ENCODE measurements around the gene CACNA2D3.

CACNA2D3 gene

DNA sequence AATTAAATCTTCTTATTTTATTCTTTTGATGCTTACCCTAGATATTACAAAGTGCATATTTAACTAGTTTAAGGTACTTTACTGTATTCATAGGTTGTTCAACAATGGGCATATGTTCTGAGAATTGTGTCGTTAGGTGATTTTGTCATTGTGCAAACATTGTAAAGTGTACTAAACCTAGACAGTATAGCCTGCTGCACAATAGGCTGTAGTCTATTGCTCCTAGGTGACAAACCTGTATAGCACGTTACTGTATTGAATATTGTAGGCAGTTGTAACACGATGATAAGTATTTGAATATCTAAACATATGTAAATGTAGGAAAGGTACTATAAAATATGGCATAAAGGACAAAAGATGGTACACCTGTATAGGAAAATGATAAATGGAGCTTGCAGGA lies 100.7 kb downstream of the CACNA2D3 start:
- DNase-seq = no peak

DNA sequence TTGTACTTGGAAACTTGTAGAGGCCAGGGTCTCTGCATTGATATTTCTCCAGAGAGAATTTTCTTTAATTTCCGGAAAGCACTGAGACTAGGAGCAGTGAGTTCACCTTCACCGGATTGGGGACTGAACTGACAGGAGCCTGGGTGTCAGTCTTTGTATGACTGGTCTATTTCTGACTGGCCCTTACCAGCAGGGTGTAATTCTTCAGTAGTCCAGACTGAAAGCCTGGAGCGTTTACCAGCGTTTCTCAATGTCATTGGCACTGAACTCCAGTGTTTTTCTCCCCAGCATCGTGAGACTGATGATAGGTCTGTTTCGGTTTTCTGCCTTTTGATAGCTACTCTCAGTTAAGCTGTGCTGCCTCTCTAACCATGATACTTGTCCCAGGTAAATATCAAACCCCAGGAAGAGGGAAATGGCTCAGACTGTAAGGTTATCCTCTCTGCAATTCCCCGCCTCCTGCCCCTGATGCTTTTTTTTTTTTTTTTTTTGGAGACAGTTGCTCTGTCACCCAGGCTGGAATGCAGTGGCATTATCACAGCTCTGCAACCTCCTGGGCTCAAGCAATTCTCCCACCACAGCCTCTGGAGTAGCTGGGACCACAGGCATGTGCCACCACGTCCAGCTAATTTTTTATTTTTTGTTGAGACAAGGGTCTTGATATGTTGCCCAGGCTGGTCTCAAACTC lies 103.6 kb downstream of the CACNA2D3 start:
- DNase-seq = no peak

DNA sequence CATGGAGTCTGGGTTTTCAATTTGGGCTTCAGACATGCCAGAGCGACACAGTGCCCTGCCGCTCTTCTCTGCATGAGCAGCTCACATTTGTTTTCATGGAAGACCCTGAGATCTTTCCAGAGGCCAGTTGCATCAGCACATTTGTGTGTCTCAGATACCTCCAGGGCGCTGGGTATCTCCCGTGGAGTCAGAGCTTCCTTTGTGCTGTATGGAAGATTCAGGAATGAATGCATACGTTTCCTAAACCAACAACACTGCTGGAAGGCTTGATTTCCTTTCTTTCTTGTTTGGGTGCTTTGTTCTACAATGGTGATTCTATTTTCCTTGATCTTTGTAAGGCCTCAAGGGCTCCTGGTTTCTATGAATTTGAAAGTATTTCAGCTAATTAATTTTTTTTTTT lies 106.5 kb downstream of the CACNA2D3 start:
- no peak for DNase-seq

DNA sequence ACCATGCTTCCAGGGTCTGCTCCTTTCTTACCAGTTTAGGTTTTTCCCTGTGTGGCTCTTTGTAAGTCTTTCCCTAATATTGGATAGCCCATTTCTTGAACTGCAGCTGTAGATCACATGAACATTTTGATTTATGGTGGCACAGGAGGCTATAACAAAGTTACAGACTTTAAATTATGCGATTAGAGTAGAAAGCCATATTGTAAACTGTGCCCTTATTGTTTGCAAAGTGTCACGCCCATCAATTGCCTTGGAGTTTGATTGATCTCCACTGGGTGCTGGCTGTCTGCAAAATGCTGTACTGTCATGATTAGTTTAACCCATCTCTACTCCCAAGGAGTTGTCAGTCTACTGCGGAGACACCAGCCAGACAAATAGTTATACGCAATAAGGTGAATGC lies 110.3 kb downstream of the CACNA2D3 start:
- no peak for DNase-seq

DNA sequence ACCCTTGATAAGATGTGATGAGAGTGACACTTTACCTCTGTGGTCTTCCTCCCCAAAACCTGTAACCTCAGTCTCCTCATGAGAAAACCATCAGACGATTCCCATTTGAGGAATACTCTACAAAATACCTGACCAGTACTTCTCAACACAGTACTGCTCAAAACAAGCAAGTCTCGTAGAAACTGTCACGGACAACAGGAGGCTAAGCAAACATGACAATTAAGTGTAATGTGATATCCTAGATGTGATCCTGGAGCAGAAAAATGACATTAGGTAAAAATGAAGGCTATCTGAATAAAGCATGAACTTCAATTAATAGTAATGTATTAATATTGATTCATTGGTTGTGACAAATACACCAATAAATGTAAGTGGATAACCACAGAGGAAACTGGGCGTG lies 113.6 kb downstream of the CACNA2D3 start:
- DNase-seq = no peak

DNA sequence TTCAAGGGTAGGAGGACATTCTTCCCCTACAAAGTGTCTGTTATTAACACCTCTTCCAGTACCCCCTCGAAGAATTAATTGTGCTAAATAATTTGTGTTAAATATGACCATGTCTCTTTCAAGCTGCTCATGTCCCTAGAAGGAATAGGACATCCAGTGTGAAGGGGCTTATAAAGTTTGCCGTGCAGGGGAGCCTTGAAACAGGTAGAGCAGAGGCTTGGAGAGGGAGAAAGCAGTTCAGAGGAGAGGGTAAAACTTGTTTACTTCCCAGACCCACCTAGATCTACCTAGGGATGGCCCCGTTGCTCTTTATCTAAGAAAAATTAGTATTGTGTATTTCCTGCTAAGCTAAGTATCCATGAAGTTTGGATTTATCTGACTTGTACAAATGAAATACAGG lies 114.8 kb downstream of the CACNA2D3 start:
- no peak for DNase-seq

DNA sequence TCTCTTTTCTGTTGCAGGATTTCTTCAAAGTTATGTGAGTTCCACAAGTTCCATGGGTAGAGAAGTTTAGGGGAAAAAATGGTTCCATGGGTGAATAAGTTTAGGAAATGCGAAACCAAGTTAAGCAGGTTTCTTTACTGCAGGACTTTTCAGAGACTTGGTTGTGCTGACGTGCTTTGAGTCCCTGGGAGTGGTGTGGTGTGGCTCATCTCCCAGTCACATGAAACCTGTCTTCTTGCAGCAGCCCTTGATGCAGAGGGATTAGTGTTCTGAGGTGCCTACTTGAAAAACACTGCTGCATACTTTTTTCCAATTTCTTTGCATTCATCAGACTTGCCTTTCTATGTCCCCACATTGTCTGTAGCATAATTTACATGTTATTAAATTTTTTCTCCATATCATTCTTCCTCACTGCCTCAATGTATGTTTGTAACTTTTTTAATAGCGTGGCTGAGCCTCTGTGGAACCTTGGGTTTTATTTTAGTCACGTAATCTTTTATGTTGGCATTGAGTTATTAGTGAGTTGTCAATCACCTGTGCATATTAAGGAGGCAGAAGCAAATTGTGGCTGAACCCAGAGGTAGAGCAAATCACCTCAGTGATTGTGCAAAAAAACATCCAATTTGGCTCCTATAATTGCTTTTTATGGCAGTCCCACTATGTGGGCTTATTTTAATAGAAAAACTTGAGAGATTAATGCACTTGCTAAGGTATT lies 115.6 kb downstream of the CACNA2D3 start:
- DNase-seq = no peak

DNA sequence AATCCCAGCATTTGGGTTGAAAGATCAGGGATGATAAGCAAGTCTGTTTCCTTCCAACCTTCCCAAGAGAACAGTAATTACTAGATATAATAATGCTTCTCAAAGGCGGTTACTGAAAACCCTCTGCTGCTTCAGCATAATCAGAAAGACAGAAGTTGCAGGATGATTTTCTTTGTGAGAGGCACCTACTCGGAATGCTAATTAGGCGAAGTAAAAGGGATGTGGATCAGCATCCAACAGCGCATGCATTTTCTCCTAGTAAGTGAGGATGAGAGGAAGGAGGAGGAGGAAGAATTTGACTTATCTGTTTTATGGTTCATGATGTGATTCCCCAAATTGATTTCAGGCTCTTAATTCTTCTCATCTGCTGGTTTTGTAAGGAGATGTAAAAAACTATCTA lies 118.0 kb downstream of the CACNA2D3 start:
- DNase-seq = no peak

DNA sequence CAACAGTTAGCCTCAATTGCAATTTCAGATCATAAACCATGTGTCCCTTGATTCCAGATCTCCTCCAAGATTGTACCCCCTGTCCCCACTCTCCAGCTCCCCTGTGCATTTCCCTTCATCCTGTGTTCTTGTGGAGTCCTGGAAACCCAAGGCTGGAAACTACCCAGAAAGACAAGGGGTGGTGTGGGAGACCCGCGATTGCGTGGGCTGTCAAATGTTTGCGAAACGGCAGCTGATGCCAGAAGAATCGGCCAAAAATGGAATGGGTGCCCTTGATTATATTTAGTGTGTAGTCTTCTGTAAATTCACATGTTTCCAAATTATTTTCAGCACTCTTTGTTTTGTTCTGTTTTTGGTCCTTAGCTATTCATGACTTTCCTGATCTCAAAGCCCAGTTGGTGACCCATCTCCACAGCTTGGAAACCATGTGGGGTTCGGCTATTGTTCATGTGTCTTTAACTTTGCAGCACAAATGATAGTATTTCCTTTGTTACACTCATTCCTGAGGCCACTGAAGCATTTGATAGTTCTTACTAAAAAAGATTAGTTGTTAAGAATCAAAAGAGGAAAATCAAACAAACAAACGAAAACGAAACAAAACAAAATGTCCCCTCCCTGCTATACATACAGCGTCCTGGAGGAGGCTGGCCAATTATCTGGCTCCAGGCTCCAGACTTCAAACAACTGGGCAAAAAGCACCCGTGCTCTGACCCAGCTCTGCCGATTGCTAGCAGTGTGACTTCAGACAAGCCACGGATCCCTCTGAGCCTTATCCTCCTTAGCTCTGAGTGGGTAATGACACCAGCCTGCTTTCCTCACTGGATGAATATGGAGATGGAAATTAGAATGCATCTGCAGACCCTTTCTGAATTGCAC lies 120.9 kb downstream of the CACNA2D3 start:
- DNase-seq = no peak

DNA sequence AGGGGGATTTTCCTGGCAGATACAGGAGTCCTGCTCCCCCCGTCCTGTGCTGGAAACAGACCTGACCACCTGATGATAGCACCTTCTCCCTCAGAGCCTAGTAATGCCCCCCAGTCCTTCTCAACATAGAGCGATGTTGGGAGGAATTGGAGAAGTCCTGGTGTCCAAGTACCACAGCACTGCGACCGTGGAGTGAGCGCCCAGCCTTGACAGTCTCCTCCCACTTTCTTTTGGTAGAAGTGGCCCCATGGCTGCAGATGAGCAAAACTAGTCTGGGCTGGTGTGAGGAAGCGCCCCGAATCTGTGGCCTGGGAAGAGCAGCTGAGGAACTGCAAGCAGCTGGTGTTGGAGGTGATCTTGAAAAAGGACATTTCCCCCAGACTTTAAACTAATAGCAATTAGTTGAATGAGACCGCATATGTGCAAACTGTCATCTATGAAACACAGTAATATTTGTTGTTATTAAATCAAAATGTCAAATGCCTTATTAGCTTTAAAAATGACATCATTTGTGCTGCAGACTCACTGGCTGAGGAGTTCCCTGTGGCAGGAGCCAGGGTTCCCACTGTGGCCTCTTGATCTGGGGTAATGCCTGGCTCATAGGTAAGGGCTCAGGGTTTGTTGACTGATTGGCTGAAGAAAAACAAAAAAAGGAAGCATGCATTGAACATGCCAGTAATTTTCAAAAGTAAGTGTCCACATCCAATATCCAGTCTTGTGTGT lies 121.8 kb downstream of the CACNA2D3 start:
- DNase-seq = no peak

DNA sequence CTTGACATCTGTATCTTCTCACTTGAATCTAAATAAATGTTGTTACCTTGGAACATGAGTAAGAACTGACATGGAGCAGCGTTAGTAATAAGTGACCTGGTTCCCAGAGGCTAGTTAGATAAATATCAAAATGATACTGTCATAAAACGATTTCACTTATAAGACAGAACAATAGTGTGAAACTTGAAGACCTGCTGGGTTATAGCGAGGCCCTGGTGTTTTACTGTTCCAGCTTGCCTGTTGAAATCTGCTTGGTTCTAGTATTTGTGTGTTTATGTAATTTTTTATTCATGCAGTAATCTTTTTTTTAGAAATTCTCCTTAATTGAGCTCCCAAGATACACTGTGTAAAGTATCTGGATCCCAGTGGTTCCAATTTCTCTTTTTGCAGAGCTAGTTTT lies 129.4 kb downstream of the CACNA2D3 start:
- DNase-seq = no peak

DNA sequence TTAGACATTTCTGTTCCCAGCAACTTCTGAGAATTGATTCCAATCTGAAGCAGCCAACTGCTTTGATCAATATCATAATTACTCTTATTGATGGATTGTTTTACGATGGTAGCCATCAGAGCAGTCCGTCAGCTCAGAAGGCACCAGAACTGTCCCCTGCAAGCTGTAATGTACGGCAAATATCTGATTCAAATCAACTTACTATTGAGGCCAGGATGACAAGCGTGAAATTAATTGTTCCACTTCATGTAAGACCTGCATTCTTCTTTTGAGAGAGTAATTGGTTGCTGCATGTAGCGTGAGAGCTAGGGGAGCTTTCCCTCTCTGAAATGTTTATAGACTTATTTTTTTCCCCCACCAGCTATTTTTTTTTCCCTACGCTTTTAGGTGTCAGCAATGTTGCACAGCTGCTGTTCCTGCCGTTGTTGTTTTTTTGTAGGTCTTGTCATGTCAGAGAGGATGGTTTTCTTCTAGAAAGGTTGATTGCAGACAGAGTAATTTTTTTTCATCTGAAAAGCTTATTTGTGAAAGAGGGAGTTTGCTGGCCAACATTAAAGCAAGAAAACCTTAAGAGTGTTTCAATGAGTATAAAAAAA lies 134.9 kb downstream of the CACNA2D3 start:
- no peak for DNase-seq

DNA sequence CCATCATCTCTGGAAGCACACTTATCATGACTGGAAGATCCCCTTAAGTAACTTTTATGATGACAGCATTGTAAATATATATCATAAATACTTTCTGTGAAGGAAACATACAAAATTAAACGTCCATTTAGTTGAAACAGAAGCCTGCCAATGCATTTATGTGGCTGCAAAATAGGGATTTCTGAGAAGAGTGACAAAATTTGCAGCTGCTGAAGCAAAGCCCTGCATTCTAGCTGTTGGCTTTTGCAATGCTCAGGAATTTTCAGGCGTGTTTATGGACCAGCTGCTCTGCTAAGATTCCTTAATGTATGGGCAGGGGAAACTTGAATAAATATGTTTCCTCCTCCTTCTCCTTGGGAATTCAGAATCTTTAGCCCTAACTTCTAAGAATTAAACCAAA lies 137.3 kb downstream of the CACNA2D3 start:
- no peak for DNase-seq

DNA sequence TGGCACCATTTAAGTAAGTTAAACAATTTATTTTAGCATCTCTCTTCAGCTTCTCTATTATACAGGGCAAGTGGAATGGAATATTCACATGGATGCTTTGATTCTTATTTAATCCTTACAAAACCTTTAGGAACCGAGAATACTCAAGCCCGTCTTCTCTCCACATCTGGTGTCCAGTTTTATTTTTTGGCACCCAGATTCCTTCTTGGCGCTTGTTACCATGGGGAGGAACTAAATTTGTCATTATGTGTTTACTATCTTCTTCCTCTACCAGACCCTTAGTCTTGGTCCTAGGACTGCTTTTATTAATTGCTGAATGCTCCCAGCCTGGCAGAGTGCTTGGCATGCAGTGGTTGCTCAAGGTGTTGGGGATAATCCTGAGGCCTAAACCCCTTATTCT lies 138.8 kb downstream of the CACNA2D3 start:
- no peak for DNase-seq

DNA sequence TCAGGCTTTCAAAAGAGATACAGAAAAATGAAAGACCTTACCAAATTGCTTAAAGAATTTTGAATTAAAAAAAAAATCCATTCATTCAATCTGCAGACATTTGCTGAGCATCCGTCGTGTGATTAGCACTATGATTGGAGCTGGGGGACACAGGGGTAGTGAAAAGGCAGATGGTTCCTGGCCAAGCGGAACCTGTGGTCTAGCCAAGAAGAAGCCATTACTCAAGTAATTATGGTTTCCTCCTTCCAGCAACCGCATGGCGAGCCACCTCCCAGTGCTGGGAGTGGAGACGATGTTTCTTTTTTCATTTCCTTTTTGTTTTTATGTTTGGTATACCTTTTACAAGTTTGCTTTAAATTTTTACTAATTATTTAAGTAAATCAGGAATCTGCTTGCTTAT lies 140.2 kb downstream of the CACNA2D3 start:
- no peak for DNase-seq

DNA sequence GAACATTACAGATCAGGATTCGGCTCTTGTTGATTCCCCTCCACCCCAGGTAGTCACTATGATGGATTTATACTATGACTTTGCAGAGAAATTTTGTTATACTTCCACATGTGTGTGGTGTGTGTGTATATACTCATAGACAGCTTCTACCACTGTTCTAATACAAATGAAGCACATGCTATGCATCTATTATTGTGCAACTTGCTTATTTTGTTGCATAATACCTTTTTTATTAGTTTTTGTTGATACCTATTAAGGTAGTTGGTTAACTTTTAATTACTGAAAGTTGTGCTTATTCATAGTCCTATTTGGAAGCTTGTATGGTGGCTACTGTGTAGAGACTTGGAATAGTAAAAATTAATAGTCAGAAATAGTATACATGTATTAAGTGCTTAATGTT lies 140.6 kb downstream of the CACNA2D3 start:
- DNase-seq = no peak

DNA sequence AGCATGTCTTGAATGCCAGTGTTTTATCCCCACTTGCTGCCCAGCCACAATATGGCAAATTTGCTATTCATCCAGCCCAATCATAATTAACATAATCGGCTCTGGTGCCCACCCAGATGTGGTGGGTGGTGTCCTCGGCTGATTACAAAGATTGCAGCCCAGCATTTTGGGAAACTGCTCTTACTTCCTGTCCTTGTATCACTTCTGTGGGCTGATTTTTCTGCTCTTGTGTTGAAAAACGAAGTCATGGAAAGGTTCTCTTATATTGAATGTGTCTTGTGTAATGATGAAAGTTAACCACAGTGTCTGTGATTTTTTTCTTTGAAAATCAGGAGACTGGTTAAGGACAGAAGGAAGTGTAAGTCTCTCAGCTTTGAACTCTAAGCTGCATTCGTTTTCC lies 141.7 kb downstream of the CACNA2D3 start:
- no peak for DNase-seq

DNA sequence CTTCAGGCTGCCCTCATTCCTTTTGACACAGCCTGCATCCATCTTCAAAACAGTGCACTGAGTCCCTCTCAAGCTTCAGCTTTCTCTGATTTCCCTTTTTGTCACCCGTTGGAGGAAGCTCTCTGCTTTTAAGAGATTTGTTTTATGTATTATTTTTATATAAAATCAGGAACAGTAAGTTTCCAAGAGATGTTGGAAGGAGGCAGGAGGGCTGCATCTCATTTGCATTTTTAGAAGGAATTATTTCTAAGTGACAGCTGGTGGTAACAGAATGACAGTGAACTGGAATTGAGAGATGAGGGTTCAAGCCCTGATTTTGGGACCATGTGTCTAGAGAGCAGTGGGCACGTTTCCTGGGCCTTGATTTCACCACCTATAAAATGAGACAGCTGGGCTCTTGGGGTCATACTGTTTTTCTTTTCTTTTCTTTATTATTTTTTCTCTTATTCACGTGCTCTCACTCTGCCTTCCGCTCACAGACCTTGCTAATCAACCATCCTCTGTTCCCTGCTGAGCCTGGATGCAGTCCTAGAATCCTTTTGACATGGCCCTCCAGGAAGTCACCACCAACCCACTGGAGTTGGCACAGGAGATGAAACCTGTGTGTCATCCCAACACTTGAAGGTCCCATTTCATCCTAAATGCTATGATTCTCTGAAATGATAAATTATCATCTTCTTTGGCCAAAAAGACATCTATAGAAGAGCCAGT lies 148.6 kb downstream of the CACNA2D3 start:
- no peak for DNase-seq

DNA sequence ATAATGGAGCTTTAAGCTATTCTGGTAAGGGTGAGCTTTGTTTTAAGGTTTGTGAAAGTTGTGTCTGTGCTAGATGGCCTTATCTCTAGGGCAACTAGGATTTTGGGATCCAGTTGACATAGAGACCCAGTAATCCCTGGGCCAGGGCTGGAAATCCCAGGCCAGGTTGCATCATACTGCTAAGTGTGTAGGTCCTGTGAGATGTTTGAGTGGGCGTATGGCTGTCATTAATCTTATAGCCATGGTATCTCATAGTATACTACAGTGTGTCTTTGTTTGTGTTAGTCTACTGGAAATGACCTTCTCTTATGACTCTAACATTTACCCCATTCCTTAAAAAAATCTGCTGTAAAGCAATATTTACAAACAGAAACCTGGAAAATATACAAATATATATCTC lies 151.4 kb downstream of the CACNA2D3 start:
- no peak for DNase-seq

DNA sequence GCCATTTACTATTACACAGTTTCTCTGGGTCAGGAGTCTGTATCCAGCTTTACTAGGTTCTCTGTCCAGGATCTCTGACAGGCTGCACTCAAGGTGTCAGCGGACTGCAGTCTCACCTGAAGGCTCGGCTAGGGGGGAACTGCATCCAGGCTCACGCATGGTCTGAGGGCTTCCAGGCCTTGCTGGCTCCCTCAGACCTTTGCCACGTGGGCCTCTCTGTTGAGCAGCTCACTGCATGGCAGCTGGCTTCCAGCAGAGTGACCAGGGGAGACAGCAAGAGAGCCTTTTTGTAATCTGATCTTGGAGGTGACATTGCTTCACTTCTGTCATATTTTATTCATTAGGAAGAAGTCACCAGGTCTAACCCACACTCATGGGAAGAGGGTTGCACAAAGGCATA lies 152.3 kb downstream of the CACNA2D3 start:
- DNase-seq = no peak

DNA sequence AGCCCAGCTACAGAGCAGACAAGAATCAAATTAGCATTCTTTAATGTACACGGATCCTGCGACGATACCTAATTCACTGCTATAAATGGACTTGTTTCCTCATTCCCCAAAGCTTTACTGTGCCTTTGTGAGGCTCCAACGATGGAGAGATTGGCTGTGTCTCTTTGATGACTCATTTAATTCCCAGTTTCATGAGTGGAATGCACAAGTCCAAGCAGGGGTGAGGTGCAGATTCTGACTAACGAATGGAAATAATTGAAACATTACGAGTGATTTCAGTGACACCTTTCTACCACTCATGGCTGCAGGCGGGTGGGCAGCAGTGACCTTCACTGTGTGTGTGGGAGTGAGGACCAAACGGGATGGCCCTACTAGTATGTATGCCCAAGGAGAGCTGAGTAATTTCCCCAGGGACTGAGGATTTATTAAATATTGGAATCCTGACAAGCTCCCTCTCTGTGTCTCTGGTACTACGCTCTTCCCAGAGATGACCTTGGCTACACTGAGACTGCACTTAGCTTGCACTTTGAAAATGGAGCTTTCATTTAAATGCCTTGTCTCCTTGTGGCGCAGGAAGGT lies 156.7 kb downstream of the CACNA2D3 start:
- DNase-seq = no peak

DNA sequence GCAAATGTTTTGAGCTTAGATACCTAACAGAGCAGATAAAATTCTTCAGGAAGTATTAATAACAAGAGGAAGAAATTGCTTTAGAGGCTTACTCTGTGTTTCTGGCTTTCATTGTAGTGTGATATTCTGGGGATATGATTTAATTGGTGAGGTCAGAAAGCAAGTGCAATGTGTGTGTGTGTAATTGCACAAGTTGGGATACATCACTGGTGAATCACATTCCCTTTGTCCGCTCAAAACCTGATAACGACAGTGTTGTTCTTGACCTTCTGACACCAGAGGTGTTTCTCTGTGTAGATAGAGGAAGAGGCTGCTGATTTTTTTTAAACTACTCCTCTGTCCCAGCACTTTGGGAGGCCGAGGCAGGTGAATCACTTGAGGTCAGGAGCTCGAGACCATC lies 161.1 kb downstream of the CACNA2D3 start:
- no peak for DNase-seq
